HG02884 (cell line): ENCODE results near the gene MUC5AC.
"Not testable (repeated sequence)": the region's sequence is repeated elsewhere in the genome, so short reads cannot be mapped to it uniquely, and the experiment has no call there.

Experiments
- ATAC-seq: cut with Tn5 transposase; IDR thresholded peaks from one replicate; pipeline ENCODE4 v1.9.1; 2021; ENCODE audit warnings: mild to moderate bottlenecking, moderate library complexity; ENCODE audit not compliant: unreplicated experiment

MUC5AC gene

DNA sequence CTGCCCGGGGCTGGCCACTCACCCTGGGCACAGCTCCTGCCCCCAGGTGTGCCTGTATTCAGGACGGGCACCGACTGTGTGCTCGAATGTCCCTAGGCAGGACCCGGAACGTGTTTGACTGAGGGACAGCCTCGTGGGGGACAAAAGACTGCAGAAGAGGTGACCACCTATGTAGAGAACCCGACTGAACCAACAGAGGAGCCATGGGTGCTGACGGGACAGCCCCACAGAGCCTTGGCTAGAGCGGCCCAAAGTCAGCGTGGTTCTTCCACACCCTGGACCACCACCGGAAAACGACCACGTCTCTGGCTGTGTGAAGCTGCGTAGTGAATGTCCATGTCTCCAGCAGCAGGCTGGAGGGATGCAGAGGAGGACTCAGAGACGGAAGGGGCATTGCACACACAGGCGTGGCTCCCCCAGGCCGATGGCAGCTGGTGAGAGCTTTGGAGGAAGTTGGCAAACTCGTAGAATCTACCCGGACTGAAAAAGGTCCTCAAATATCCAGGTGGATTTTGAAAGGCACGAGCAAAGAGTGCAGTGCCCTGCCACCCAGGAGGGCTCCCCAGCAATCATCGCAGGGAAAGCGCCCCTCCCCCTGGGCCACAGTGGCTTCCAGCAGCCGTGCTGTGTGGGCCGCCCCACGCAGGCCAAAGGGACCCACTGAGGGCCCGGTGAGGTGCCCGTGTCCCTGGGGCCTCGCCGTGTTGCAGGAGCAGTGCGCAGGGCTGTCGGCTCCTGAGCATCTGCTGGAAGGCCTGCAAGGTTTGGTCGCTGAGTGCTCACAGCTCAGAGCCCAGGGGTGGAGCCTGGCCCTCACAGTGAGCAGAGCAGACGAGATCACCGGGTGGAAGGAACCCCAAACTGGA is 47.6 kb downstream of the MUC5AC start:
- ATAC-seq: no peak

DNA sequence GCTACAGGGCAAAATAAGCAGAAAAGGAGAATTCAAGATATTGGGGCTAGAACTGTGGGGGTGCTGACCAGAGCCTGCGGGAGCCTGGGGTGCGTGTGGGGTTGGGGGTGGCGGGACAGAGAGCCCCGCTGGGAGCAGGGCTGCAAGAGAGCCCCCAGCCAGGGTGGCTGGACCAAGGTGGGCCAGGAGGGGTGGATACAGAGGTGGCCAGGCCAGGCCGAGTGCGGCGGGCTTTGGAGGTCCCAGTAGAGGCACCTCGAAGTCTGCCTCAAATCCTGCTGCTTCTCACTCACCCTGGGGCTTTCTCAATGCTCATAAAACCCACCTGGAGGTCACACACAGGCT is 48.2 kb downstream of the MUC5AC start:
- no peak for ATAC-seq

DNA sequence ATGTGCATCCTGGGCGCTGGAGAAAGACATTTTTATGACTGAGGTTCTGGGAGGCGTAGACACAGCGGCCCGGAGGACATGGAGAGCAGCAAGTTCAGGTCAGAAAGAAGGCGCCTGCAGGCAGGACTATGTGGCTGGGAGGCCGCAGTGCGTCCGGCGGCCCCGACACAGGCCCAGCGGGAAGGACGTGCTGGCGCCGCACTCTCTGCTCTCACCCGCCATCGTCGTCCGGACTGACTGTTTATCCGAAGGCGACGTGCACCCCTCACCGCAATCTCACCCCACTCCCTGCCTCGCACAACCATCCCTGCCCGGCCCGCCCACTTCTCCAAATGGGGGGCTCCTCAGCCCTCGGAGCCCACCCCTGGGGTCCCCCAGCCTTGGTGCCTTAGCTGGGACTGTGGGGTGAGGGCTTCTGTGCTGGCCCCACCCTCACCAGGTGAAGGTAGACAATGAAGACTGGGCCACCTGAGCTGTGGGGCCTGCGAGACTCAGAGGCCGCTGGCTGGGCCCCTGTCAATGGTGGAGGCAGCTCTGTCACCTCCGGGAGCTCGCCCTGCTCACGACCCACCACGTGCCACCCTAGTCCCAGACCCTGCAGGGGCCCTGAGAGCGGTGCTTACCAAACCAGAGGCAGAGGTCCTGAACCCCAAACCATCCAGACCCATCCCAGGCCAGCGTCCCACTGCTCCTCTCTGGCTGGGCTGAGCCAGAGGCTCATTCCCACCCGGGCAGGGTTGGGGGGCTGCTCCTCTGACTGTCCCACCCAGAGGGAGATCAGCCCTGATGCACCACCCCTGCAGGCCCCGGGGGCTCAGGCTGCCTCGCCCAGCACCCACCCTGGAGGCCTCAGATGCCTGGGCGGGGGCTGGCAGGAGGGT is 48.9 kb downstream of the MUC5AC start:
- ATAC-seq: no peak

DNA sequence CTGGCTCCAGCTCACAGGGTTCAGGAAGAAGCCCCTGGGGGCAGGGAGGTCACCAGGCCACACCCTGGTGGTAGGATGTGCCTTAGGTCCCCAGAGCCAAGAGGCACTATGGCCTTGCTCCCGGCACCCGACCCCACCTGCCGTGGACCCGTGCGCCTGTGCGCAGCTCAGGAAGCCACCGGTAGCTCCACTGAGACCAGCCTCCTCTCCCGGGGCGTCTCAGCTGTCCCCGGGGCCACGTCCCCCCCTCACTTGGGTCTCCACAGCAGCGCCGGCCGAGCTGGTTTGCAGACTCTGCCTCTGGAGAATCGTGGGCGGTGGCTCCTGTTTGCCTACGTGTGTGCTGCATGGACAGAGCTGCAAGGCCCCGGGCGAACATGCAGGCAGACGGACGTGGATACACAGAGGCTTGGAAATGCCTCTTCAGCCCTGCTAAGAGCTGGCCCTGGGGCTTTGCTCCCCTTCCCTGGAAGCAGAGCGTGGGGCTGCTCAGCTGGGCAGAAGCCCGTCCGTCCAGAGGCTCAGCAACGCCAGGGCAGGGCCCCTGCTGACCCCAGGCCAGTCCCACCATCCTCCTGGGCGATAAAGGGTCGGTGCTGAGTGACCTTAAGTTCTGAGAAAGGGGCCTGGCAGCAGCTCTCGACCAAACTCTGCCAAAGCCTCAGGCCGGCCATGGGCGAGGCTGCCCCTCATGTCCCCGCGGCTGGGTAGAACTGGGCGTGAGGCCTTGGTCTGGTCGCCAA is 49.8 kb downstream of the MUC5AC start:
- ATAC-seq: no peak

DNA sequence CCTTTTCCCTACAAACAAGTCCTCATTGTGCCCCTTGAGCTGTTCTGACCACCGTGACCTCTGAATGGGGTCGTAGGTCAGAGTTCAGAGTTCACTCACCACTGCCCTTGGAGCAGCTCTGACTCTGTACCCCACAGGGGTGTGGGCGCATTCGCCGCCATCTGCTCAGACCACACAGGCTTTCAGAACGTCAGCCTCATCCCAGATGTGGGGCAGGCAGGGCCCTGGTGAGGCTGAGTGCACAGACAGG is 50.3 kb downstream of the MUC5AC start:
- ATAC-seq: no peak

DNA sequence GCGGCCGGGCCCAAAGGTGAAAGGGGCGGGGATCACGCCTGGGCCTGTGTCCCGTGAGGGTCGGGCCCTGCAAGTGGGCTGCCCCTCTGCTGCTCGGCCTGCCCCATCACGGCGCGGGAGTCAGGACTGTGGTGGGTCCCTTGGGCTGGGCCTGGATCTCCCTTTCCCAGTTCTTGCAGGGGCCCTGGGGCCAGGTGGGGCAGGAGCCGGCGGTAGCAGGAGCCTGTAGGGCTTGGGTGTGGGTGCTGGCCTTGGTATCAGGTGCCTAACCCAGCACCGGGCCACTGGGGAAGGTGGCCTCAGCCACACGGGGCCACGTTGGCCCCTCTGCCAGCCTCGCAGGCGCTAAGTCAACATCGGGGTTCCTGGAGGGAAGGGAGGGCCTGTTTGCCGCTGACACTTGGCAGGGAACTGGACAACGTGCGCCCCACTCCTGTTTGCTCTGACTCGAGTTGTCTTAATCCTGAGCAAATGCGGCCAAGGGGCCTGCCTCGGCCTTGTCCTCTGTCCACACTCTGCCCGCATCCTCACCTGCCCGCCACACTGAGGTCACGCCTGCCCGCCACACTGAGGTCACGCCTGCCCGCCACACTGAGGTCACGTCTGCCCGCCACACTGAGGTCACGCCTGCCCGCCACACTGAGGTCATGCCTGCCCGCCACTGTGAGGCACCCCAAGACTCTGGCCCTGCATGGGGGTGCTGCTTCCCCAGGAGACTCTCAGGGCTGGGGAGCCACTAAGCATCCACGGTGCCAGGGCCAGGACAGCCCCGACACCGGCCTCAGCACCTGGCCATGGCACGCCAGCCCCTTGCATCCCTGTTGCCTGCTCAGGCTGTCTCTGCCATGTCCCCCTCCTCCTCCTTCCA is 50.9 kb downstream of the MUC5AC start:
- ATAC-seq: no peak

DNA sequence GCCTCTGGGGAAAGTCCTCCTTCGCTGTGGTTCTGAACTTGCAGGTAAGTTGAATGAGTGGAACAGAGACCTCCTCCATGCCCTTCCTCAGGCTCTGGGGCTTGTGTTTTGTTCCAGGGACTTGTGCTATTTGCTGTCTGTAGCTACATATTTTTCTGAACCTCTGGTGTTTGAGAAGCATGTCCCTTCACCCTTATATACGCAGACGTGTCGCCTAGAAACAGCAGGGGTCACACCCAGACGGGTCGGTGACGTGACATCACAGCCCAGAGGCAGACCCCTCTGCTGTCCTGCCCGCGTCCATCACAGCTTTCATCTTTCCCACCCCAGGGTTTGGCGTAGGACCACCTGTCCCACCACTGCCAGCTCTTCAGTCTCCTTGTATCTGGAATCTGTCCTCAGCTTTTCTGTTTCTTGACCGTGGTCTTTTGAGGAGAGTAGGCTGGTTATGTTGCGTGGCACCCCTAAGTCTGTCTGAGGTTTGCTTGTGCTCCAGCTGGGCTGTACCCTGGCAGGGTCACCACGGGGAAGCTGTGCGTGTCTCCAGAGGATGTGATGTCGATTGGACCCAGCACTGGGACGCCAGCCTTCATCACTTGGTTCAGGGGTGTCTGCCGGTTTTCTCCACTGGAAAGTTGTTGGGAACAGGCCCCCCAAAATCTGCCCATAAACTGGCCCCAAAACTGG is 51.8 kb downstream of the MUC5AC start:
- no peak for ATAC-seq

DNA sequence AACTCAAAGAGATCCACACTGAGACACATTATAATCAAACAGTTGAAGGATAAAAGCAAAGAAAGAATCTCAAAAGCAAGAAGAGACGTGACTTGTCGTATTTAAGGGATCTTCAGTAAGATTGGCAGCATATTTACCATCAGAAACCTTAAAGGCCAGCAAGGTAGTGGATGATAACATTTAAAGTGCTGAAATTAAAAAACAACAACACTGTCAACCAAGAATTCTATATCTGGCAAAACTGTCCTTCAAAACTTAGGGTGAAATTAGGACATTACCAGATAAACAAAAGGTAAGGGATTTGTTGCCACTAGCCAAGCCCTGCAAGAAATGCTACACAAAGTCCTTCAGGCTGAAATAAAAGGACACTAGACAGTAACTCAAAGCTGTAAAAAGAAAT is 54.1 kb downstream of the MUC5AC start:
- ATAC-seq: no peak

DNA sequence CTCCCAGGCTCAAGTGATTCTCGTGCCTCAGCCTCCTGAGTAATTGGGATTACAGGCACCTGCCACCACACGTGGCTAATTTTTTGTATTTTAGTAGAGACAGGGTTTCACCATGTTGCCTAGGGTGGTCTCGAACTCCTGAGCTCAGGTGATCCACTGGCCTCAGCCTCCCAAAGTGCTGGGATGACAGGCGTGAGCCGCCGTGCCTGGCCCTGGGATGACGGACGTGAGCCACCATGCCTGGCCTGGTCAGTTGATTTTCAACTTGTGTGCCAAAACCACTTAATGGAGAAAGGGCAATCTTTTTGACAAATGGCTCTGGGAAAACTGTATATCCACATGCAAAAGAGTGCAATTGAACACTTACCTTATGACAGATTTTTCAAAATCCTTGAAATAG is 58.1 kb downstream of the MUC5AC start:
- not testable (repeated sequence) for ATAC-seq

DNA sequence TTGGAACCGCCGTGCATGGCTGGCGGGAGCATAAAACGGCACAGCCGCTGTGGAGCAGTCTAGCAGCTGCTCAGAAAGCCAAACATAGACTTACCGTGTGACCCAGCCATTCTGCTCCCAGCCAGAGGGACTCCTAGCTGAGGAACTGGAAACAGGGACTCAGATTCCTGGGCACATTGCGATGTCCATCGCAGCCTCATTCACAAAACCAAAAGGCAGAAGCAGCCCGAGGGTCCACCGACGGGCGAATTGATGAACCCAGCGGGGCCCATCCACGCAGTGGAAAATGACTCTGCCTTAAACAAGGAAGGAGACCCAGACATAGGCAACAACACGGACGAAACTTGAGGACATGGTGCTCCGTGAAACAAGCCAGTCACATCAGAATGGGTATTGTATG is 59.4 kb downstream of the MUC5AC start:
- no peak for ATAC-seq

DNA sequence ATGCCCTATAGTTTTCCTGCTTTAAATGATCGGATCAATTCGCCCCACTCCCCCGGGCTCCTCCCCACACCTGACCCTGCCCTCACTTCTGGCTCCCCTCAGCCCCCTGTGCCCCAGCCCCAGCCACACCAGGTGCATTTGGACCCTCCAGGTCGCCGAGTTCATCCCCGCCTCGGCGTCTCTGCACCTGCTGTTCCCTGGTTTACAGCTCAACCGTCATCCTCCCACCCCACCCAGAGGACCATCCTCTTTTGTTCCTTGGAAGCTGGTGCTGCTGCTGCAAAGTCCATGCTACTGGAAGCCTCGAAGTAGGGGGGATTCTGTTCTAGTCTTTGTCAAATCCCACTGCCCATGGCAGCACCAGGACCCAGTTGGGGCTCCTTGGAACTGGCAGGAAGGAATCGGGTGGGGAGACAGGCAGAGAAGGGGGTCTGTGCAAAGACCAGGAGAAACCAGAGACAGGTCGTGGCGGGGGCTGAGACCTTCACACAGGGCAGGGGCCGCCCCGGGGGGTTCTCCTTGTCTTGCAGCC is 60.6 kb downstream of the MUC5AC start:
- ATAC-seq: no peak

DNA sequence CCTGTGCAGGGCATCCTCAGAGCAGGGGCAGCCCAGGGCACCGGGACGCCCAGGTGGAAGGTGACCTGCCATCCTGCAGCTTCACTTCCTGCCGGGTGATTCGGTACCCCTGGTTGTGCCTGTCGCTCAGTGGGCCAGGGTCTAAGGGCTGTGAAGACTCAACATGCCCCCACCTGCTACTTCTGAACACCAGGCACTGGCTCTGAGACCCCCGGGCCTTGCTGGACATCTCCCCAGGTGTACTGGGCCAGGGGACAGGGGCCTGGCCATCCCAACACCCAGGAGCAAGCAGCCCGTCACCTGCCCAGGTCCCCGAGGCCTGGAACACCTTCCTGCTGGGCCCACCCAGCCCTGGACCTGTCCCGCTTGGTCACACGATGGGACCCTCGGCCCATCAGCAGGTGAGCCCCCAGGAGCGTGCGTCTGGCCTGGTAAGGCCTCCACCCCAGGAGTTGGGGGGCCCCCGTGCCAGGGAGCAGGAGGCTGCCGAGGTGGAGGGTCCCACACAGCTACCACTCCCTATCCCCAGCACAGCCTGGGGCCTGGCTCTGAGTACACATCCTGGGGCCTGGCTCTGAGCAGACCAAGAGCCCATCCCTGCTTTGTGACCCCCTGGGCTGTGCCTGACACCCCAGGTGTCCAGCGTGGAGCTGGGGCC is 61.2 kb downstream of the MUC5AC start:
- no peak for ATAC-seq

DNA sequence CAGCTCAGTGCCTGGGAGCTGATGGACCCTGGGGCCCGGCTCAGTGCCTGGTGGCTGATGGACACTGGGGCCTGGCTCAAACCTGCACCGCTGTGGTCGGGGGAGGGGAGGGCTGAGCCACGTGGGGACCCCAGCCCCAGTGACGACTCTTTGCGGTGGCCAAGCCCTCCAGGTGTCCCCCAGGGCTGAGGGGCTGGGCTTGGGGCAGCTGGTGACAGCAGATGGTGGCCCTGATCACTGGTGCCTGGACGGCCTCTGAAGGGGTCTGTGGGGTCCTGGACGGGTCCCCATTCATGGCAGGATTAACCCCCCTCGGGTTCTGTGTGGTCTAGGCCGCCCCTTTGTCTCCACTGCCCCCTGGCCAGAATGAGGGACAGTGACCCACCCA is 61.7 kb downstream of the MUC5AC start:
- ATAC-seq: no peak

DNA sequence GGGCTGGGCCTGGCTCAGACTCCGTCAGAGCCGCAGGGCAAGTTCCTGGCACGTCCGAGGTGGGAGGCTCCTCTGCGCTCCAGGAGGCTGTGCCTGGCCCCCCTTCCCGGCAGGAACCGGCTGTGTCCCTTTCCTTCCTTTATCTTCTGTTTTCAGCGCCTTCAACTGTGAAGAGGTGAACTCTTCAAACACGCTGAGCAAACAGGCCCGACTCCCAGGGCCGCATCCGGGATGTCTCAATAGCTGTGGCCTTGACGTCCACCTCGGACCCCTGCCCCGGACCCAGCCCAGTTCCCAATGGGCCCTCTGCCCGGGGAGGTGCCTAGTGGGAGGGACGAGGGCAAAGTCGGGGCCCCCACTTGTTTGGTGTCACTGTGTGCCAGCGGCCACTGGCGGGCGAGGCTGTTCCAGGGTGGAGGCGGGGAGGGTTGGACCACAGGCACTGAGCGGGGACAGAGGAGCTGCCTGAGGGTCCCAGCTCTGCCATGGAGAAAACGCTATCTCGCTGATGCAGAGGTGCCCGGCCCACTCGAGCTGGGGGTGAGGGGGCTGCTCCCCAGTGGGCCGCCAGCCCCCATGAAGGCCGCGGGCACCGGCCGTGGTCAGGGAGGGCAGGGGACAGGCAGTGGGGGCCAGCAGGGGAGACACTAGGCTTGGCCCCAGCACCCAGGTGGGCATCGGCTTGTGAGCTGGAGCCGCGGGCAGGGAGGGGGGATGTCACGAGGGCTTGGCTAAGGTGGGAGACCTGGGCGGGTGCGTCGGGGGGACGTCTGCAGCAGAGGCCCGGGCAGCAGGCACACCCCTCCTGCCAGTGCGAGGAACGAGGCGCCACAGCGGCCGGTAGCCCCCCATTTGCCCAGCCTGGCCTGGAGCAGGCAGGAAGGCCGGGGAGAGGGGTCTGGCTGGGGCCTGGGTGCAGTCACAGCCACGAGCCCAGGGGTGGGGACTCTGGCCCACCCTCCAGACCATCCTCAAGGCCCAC is 62.4 kb downstream of the MUC5AC start:
- no peak for ATAC-seq

DNA sequence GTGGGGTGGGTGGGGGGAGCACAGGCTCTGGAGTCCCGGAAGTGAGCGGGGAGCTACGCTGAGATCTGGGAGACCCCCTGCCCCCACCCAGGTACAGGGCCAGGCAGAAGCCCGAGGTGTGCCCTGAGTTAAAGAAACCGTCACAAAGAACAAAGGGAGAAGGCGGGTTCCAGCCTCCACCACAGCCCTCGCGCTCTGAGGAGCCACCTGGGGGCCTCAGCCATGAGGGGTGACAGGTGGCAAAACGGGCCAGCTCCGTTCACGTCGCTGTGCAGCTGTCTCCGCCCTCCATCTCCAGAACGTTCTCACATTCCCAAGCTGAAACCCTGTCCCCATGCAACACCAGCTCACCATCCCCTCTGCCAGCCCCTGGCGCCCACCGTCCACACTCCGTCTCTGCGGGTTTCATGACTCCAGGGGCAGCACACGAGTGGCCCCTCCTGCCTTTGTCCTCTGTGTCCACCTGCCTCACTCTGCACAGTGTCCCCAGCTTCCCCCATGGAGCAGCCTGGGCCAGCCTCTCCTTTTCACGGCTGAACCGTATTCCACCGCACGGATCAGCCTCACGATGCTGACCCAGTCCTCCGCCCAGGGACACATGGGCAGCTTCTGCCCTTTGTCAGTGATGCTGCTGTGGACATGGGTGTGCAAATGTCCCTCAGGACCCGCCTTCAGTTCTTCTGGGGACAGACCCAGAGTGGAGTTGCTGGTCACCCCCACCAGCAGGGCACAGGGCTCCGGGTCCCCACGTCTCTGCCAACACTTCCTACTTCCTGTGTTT is 63.4 kb downstream of the MUC5AC start:
- no peak for ATAC-seq

DNA sequence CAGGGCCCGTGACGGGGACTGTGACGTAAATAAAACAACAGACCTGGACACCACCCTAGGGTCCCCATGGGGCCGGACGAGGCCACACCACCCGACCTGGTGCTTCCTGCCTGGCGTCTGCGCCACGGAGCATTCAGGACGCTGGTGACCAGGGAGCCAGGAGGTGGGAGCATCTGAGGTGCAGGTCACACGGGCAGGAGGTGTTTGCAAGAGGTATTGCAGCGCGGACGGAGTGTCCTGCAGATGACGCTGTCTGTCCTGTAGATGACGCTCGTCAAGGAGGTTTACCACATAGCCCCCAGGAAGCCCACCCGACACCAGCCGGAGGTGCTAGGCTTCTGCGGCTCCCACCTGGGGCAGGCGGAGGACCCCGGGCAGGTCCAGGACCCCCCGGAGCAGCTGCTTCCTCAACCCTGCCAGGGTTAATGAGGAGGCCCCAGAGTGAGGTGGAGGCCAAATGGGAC is 64.1 kb downstream of the MUC5AC start:
- ATAC-seq: no peak
